ES-I3 (cell line): ENCODE measurements around the gene LANCL3.

Experiments
- H3K36me3 ChIP-seq: 2 replicates; pipeline ENCODE4 v1.6.1; 2013; ENCODE audit warnings: mild to moderate bottlenecking, low read length, control low read depth, moderate library complexity; ENCODE audit not compliant: insufficient read depth
- H3K4me1 ChIP-seq: 2 replicates; pipeline ENCODE4 v1.6.1; 2013; ENCODE audit warnings: mild to moderate bottlenecking, control low read depth, low read length; ENCODE audit not compliant: insufficient read depth
- H3K9ac ChIP-seq: 2 replicates; pipeline ENCODE4 v1.6.1; 2013; ENCODE audit warnings: low read depth, mild to moderate bottlenecking, low read length, moderate library complexity
- H3K9me3 ChIP-seq: 2 replicates; pipeline ENCODE4 v1.6.1; 2013; ENCODE audit warnings: mild to moderate bottlenecking, low read length, moderate library complexity; ENCODE audit not compliant: control insufficient read depth, insufficient read depth

Gene LANCL3

GRCh38 chrX:37679888-37680287 is 108.4 kb downstream of the LANCL3 start:
- no peak overlapping the region for H3K9ac ChIP-seq
- H3K36me3 ChIP-seq: no peaks in the 10 kb centered on the region
- H3K4me1 ChIP-seq: peaks cover 11% of the 10 kb centered on the region
- no peaks in the 10 kb centered on the region for H3K9me3 ChIP-seq

GRCh38 chrX:37684426-37684825 is 113.0 kb downstream of the LANCL3 start:
- Histone ChIP-seq H3K36me3 (no peaks in the 10 kb centered on the region), H3K9me3 (no peaks in the 10 kb centered on the region), H3K4me1 (peaks cover 14% of the 10 kb centered on the region), H3K9ac (no peak overlapping the region)

GRCh38 chrX:37684973-37685372 is 113.5 kb downstream of the LANCL3 start:
- H3K36me3 ChIP-seq: no peaks in the 10 kb centered on the region
- no peaks in the 10 kb centered on the region for H3K9me3 ChIP-seq
- peak overlapping the region; percentile 53; the same call in 1 of the 2 replicates for H3K9ac ChIP-seq
- peaks cover 14% of the 10 kb centered on the region for H3K4me1 ChIP-seq

- Histone ChIP-seq H3K36me3 (no peaks in the 10 kb centered on the region), H3K9me3 (no peaks in the 10 kb centered on the region), H3K4me1 (peaks cover 14% of the 10 kb centered on the region), H3K9ac (peak within 1 kb of the TSS; percentile 53; the same call in 1 of the 2 replicates)
Observed at GRCh38 chrX:37685381-37686359, 114.2 kb downstream of the LANCL3 start, which contains the start of gene XK. Gene XK, plus strand, starts transcription at chrX:37685791. Its CDS starts 171 bp downstream, at chrX:37685962.

GRCh38 chrX:37686369-37686995 is 115.0 kb downstream of the LANCL3 start:
- Histone ChIP-seq H3K36me3 (no peaks in the 10 kb centered on the region), H3K9ac (peak overlapping the region; percentile 53; the same call in 1 of the 2 replicates), H3K4me1 (peaks cover 14% of the 10 kb centered on the region), H3K9me3 (no peaks in the 10 kb centered on the region)

- no peaks in the 10 kb centered on the region for H3K9me3 ChIP-seq
- H3K36me3 ChIP-seq: no peaks in the 10 kb centered on the region
- H3K4me1 ChIP-seq: peaks cover 14% of the 10 kb centered on the region
- H3K9ac ChIP-seq: no peak overlapping the region
Observed at GRCh38 chrX:37686996-37687395, 115.5 kb downstream of the LANCL3 start.

GRCh38 chrX:37690119-37690518 is 118.7 kb downstream of the LANCL3 start:
- Histone ChIP-seq H3K36me3 (no peaks in the 10 kb centered on the region), H3K4me1 (peaks cover under 1% of the 10 kb centered on the region; the same call in 1 of the 2 replicates), H3K9ac (no peak overlapping the region), H3K9me3 (no peaks in the 10 kb centered on the region)

GRCh38 chrX:37692918-37693317 is 121.5 kb downstream of the LANCL3 start:
- no peaks in the 10 kb centered on the region for H3K9me3 ChIP-seq
- H3K4me1 ChIP-seq: no peaks in the 10 kb centered on the region
- H3K36me3 ChIP-seq: no peaks in the 10 kb centered on the region
- H3K9ac ChIP-seq: no peak overlapping the region

GRCh38 chrX:37697169-37697760 is 125.8 kb downstream of the LANCL3 start:
- H3K9me3 ChIP-seq: no peaks in the 10 kb centered on the region
- H3K9ac ChIP-seq: no peak overlapping the region
- H3K4me1 ChIP-seq: peaks cover 4% of the 10 kb centered on the region
- no peaks in the 10 kb centered on the region for H3K36me3 ChIP-seq

GRCh38 chrX:37701588-37701987 is 130.1 kb downstream of the LANCL3 start:
- no peaks in the 10 kb centered on the region for H3K9me3 ChIP-seq
- peaks cover 4% of the 10 kb centered on the region for H3K4me1 ChIP-seq
- no peak overlapping the region for H3K9ac ChIP-seq
- H3K36me3 ChIP-seq: no peaks in the 10 kb centered on the region

GRCh38 chrX:37711991-37712390 is 140.5 kb downstream of the LANCL3 start:
- Histone ChIP-seq H3K9me3 (0 out of 2 replicates have a peak, but pooled peaks cover 3% of the 10 kb centered on the region), H3K9ac (no peak overlapping the region)

GRCh38 chrX:37712458-37712857 is 141.0 kb downstream of the LANCL3 start:
- H3K9ac ChIP-seq: no peak overlapping the region
- H3K36me3 ChIP-seq: no peaks in the 10 kb centered on the region
- no peaks in the 10 kb centered on the region for H3K4me1 ChIP-seq
- H3K9me3 ChIP-seq: 0 out of 2 replicates have a peak, but pooled peaks cover 3% of the 10 kb centered on the region

More at GRCh38 chrX:37711991-37712390, 140.5 kb downstream of the LANCL3 start:
- no peaks in the 10 kb centered on the region for H3K4me1 ChIP-seq
- no peaks in the 10 kb centered on the region for H3K36me3 ChIP-seq

- H3K9me3 ChIP-seq: no peaks in the 10 kb centered on the region
- H3K9ac ChIP-seq: no peak overlapping the region
- H3K4me1 ChIP-seq: no peaks in the 10 kb centered on the region
- no peaks in the 10 kb centered on the region for H3K36me3 ChIP-seq
Observed at GRCh38 chrX:37714479-37714878, 143.0 kb downstream of the LANCL3 start.

- no peaks in the 10 kb centered on the region for H3K4me1 ChIP-seq
- no peaks in the 10 kb centered on the region for H3K36me3 ChIP-seq
- no peak overlapping the region for H3K9ac ChIP-seq
- no peaks in the 10 kb centered on the region for H3K9me3 ChIP-seq
Observed at GRCh38 chrX:37716602-37717001, 145.1 kb downstream of the LANCL3 start.
